ENCODE measurements around the gene WDHD1.
"Not testable (repeated sequence)": the region's sequence is repeated elsewhere in the genome, so short reads cannot be mapped to it uniquely, and the experiment has no call there.

WDHD1 gene

DNA sequence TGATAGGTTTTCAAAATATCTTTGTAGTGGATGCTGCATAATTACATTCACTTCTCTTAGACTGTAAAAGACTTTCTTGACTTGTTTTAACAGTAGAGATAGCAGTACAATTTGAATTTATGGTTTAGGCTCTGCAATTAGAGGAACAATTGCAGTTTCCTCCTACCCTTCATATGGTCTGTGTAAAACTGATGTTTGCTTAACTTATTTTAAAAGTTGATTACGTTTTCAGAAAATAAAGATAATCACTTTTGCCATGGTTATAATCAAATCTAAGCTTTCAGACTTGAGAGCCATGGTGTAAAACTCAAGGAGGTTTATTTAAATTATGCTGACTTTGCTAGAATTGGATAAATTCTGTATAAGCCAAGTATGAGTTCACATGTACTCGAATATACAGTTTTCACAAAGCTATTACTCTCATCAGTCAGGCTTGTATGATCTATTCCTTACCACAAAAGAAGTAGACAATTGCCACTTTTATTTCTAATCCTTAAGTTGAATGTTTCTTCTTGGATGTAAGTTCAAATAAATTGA is 22.1 kb upstream of the WDHD1 start:
- DNase-seq: no peak

DNA sequence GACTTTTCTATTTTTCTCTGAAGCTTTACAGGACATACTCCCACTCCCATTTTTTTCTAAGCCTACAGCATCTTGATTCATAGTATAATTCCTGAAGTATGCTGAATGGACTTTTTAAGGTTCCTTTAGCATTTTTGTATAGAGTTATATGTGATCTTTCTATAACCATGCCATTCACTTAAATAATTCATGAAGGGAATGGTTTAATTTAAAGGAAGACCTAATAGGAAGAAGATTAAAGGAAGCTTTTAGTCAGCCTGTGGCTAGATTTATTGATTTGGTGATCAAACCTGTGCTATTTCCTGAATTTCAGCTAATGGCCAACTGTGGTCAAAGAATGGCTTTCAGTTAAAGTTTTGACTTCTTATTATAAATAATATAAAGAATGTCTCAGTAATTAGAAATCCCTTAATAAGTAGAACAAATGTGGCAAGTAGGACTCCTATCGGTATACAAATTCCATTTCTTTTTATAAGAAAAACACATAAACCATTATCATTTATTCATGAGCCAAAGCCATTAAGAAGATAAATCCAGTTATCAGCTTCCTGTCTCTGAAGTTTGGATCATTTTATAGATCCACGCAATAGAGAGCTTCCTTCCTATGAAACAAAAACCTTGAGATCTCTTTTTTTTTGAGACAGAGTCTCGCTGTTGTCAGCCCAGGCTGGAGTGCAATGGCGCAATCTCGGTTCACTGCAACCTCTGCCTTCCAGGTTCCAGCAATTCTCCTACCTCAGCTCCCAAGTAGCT is 20.6 kb upstream of the WDHD1 start:
- no peak for DNase-seq

DNA sequence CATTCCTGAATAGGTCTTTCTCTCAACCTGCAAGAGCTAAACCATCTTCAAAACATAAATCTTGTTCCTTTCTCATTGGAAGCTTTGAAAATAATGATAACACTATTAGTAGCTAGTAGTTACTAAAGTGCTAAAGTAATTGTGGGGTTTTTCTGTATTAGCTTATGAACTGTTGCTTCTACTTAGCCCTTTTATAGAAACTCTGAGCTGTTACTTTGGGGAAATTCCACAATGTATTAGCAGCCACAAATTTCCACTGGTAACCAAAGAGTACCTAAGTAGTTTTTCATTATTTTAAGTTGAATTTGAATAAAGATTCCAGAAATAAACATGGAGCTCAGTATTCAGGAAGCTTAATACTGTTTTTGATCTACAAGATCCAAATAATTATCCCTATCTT is 18.2 kb upstream of the WDHD1 start:
- DNase-seq: no peak

DNA sequence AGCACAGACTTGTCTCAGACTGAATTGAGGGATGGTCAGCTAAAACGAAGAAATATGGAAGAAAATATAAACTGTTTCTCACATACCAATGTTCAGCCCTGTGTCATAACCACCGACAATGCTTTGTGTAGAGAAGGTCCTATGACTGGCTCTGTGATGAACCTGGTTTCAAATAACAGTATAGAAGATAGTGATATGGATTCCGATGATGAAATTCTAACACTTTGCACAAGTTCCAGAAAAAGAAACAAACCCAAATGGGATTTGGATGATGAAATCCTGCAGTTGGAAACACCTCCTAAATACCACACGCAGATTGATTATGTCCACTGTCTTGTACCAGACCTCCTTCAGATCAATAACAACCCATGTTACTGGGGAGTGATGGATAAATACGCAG is 16.6 kb upstream of the WDHD1 start:
- no peak for DNase-seq

DNA sequence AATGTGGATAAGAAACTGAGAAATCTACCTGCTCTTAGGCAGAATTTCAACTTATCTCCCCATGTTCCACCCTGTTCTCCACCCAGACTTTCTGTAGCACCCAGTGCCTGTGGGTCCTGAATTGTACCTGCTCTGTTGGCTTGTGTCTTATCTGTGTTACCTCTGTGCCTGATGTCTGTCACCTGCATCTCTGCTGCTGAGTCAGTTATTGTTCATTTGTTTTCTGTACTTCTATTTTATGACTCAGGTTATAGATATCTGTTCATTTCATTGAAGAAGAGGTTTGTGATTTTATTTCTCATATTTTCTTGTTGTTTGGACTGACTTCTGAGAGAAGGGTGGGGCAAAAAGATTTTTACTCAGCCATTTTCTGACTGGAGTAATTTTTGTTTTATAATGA is 11.8 kb upstream of the WDHD1 start:
- DNase-seq: no peak

DNA sequence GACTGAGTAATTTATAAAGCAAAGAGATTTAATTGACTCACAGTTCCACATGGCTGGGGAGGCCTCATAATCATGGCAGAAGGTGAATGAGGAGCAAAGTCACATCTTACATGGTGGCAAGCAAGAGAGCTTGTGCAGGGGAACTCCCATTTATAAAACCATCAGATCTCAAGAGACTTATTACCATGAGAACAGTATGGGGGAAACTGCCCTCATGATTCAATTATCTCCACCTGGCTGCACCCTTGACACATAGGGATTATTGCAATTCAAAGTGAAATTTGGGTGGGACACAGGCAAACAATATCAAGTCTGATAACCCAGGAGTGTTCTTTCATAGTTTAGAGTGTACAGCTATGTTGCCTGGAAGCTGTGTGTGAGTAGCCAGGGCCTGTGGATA is 11.1 kb upstream of the WDHD1 start:
- not testable (repeated sequence) for DNase-seq

DNA sequence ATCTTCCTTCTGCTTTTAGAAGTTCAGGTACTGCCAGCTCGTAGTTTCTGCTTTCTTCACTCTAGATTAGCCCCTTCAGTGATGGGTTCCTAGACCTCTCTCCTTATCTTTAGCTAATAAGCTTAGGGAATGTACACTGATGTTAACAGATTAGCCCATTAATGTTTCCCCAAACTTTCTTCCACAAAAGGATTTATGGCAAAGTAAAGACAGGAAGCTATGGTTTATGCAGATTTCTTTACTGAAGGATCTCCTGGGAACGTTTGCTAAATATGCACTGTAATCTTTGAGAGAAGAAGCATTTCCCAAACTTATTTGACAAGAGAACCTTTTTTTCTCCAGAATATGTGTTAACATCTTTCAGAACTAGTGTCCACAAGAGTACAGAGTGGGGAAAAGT is 4.3 kb upstream of the WDHD1 start:
- no peak for DNase-seq

DNA sequence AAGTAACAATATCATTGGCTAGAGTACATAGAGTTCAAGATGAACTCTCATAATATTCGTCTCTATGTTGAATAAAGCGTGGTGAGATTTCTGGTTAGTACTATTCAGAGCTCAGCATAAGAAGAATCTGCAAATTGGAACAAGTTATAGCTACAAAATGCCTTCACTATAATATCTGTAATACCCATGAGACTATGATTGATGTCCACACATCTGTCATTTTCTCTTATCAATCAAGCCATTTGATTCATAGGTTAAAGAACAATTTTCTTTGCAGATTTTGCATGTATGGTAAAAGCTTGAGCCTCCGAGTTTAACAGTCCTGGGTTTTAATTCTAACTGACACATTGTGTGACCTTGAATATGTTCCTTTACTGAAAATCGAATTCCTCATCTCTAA is 1.6 kb upstream of the WDHD1 start:
- no peak for DNase-seq

DNA sequence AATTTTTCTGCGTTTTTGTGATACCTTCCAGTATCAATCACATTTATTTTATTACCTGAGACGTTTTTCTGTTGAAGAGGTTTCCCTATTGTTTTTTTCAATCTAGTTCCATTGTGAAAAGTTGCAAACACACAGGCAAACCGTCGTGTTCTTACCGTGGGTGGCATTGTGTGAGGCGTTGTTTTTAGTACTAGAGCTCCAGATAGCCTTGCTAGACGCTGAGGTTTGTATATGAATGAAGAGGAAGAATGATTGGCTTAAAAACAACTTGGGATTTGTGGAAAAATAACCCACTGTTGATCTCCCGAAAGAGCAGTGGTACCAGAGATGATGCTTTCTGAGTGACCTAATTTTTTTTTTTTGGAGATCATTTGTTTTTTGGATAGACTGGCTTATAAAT is 1.2 kb upstream of the WDHD1 start:
- no peak for DNase-seq

DNA sequence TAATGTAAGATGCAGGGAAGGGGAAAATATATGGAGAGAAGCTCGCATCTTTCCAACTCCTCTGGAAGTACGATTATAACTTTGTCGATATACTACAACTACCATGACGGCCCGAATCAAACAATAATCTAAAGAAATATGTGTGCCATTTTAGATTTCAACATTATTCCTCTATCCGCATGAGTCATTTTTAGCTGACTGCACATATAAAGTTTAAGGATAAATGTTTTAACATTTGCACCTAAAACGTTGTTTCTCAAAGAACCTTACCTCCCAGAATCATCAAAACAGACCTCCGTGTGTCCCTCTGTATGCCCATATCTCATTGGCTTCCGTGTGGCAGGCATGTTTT is 482 bp downstream of the WDHD1 start:
- DNase-seq: no peak

DNA sequence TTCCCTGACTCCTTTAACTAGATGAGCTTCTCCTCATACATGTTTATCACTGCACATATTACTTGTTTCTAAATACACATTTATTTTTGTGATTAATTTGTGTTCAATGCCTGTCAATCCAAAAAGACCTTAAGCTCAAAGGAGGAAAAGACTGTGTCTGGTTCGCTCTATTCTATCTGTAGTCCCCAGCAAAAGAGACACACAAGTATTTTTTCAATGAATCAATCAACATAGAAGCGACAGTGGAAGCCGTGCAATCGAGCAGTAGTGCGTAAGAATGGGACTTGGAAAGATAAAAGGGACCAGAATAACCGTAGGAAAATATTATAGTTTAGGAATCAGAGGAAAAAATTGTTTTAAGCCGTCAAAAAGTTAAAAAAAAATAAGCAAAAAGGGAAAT is 951 bp downstream of the WDHD1 start:
- DNase-seq: no peak

DNA sequence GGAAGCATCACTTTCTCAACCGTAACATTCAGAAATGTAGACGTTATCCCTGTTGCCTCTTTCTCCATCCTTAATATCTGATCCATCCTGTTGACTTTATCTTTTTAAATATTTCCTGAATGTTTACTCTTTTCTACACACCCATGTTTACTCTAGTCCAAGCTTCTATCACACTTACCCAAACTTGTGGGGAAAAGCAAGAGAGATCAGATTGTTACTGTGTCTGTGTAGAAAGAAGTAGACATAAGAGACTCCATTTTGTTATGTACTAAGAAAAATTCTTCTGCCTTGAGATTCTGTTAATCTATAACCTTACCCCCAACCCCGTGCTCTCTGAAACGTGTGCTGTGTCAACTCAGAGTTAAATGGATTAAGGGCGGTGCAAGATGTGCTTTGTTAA is 2.5 kb downstream of the WDHD1 start:
- not testable (repeated sequence) for DNase-seq

DNA sequence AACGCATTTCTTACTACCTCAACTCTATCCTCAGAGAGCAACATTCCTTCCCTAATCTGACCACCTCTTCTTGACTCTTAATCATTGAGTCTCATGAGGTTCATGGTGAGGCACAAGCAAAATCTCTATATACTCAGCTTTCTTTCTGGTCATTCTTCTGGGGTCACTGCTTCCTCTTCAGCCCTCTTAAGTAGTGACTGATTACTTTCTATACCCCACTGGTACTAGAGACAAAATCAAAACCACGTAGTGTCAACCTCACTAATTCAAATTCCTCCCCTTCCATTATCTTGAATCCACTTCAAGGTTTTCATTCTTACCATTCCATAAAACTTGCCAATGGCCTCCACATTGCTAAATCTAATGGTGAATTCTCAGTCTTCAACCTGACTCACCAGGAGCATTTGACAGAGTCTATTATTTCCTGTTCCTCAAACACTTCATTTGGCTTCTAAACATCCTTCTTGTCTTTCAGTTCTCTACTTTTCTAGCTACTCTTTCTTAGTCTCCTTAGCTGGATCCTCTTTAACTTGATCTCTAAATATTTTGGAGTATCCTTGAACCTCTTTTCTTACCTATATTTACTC is 6.8 kb downstream of the WDHD1 start:
- no peak for DNase-seq

DNA sequence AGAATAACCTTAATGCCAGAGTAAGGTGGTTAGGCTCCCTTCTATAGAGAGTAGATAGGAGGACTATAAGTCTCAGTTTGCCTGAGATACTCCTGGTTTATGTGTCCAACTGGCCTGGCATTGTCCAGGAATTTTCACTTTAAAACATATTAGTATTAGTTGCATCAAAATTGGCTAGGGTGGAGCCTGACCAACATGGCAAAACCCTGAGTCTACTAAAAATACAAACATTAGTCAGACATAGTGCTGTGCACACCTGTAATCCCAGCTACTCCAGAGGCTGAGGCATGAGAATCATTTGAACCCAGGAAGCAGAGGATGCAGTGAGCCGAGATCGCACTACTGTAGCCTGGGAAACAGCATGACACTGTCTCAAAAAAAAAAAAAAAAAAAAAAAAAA is 11.9 kb downstream of the WDHD1 start:
- DNase-seq: no peak

DNA sequence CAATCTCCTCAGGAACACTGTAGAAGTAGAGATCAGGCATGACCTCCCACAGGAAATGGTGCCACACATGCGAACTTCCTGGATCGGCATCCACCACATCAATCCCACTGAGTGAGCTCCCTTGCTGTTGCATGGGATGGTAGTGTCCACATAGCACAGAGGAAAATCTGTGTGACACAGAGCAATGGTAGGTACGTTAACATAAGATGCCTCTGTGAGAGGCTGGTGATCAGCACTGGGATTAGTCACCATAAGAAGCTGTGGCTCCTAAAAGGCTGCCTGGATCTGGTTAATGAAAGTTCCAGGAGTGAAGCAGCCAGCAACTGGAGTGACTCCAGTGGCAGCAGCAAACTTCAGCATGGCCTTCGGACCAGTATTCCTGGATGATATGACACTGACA is 21.8 kb downstream of the WDHD1 start:
- DNase-seq: no peak

DNA sequence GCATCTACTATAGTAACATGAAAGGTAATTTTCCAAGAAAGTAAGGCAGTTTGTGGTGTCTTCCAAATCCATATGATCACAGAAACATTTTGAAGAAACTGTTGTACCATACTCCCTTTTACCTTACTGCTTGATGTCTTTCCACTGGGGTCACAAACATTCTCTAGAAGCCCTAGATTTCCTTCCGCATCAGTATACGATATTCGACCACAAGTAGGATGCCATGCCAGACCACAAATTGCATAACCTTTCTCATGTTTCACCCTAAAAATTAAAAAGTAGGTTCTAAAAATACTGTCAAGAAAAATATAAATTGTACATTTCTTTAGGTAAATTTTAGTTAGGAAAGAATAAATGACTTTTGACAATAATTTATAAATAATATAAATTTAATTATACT is 26.5 kb downstream of the WDHD1 start:
- DNase-seq: no peak

DNA sequence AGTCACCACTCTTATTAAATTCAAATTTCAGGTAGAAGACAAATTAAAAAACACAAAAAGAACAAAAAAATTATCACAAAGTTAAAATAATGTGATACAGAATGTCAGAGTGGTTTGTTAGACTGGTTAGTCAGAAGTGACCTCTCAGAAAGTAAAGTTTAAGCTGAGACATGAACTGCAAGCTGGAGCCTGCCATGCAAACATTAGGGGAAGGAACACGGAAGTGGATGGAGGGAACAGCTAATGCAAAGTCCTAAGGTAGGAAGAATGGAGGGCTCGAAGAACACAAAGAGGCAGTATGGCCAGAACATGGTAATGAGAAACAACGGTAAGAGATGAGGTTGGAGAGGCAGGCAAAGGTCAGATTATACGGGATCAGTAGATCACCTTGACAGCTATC is 41.7 kb downstream of the WDHD1 start:
- no peak for DNase-seq

DNA sequence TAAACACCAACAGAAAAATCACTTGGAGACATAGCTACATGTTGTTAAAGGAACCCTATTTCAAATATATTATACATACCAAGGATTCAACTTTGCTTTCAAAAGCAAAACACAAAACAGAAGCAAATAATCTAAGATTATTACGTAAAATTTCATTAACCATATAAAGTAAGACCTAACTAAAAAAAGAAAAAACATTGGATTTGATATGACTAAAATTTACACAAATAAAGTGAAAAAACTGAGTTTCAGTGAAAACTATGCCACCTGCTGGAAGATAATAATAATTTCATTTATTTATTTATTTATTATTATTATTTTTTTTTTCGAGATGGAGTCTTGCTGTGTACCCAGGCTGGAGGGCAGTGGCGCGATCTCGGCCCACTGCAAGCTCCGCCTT is 45.2 kb downstream of the WDHD1 start:
- no peak for DNase-seq

DNA sequence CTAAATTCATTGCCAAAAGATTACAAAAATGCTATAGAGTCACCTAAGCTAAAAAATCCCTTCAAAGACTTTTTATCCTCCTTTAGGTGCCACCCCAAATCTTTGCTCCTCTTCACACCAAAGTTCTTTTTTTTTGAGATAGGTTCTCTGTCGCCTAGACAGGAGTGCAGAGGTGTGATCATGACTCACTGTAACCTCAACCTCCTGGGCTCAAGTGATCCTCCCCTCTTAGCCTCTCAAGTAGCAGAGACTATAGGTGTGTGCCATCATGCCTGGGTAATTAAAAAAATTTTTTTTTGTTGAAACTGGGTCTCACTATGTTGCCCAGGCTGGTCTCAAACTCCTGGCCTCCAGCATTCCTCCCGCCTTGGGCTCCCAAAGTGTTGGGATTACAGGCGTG is 47.9 kb downstream of the WDHD1 start:
- no peak for DNase-seq

DNA sequence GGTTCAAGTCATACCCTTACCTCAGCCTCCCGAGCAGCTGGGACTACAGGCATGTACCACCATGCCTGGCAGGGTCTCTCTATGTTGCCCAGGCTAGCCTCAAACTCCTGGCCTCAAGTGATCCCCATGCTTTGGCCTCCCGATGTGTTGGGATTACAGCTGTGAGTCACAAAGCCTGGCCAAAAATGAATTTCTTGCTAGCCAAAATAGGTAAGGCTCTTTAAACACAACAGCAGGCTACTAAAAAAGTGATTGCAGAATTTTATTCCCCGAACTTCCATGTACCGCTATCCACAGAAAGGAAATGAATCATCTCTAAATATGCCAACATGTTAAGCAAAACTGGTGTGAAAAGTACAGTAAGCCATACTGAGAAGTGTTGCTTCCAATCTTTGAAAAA is 50.6 kb downstream of the WDHD1 start:
- no peak for DNase-seq

DNA sequence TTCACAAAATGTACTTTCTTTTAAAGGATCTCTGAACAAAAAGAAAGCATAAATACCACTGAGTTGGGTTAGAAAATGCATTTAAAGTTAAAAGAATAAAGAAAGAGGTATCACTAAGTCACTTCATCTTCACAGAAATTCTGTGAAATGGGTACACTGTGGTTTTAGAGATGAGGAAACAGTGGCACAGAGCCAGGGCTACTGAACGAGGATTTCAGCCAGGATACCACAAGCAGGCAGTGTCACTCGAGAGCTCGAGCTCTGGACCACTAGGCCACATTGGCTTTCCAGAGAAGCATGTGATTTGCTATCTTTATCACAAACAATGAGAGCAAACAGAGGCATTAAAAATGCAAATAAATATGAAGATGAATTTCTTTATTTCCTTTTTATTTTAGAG is 51.0 kb downstream of the WDHD1 start:
- DNase-seq: no peak

DNA sequence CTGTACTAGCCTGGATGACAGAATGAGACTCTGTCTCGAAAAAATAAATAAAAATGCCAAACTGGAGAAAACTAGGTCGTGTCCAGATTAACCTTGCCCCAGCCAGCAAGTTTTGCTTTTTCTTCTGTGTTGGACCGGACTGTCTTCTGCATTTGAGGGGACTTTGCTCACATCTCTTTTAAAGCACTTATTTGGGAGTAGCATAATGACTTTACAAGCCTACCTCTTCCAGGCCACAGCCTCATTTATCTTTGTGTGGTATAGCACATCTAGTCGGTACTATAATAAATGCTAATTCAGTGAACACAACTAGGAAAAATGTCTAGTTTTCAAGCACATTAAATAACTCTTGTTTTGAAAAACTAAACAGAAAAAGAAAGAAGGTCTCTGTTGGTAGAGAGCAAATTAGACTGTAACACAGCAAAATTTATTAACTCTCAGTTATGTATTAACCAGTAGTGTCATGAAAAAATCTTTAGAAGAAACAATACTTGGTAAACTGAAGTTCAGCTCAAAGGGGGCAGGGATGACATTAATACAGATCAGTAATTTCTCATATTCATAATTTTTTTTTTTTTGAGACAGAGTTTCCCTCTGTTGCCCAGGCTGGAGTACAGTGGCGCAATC is 52.0 kb downstream of the WDHD1 start:
- DNase-seq: no peak

DNA sequence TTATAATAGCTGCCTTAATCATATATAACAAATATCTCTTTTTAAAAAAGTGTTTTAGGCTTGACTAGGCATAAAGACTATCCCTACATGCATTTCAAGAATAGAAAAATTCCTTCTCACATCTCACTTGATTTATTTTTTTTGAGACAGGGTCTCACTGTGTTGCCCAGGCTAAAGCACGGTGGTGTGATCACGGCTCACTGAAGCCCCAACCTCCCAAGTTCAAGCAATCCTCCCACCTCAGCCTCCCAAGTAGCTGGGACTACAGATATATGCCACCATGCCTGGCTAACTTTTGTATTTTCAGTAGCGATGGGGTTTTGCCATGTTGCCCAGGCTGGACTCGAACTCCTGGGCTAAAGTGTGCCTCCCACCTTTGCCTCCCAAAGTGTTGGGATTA is 59.4 kb downstream of the WDHD1 start:
- no peak for DNase-seq

DNA sequence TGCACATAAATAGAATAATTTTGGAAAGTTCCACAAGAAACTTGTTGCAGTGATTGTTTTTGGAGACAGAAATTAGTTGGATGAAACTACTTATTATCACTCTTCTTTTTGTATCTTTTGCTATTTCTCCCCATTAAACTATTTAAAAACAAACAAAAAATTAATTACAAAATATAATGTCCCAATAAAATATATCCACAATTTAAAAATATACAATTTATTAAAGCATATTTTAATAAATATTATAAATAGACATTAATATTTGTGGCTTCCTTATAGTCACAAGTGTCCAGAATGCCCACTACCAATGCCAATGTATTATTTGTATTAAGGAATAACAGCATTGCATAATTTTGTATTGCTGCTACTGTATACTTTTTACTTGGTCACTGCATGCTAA is 71.8 kb downstream of the WDHD1 start:
- no peak for DNase-seq
